ENCODE results near the gene TMEM145.

The TMEM145 gene

DNA sequence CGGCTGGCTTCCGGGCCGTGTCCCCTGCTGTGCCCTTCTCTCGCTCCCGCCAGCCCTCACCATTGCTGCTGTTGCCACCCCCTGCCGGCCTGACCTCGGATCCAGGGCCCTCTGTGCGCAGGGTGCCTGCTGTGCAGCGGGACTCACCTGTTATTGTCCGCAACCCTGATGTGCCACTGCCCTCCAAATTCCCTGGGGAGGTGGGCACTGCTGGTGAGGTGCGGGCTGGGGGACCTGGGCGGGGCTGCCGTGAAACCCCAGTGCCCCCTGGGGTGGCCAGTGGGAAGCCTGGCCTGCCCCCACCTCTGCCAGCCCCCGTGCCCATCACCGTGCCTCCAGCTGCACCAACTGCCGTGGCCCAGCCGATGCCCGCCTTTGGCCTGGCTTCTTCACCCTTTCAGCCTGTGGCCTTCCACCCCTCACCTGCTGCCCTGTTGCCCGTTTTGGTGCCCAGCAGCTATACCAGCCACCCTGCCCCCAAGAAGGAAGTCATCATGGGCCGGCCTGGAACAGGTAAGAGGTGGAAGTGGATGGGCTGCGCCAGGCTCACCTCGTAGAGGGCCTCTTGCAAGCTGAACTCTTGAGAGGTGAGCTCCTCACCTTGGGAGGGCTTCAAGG lies 38.9 kb upstream of the TMEM145 start:
- H3K4me3 ChIP-seq (ENCODE audit: low read depth, low read length) = no peak overlapping the region
- no peak for TF ChIP-seq CTCF (IDR thresholded peaks at IDR 0.05; ENCODE audit: low read depth, low read length)

GRCh38 chr19:42275103-42275502 lies 38.0 kb upstream of the TMEM145 start:
- H3K4me3 ChIP-seq (ENCODE audit: low read depth, low read length) = no peak overlapping the region
- no peak for TF ChIP-seq CTCF (IDR thresholded peaks at IDR 0.05; ENCODE audit: low read depth, low read length)

- TF ChIP-seq CTCF (IDR thresholded peaks at IDR 0.05; ENCODE audit: low read depth, low read length) = no peak
- no peak overlapping the region for H3K4me3 ChIP-seq (ENCODE audit: low read depth, low read length)
Observed at GRCh38 chr19:42275517-42275916, 37.6 kb upstream of the TMEM145 start.

- TF ChIP-seq CTCF (IDR thresholded peaks at IDR 0.05; ENCODE audit: low read depth, low read length) = no peak
- no peak overlapping the region for H3K4me3 ChIP-seq (ENCODE audit: low read depth, low read length)
Observed at GRCh38 chr19:42276284-42276683, 36.8 kb upstream of the TMEM145 start.

- no peak for TF ChIP-seq CTCF (IDR thresholded peaks at IDR 0.05; ENCODE audit: low read depth, low read length)
- no peak overlapping the region for H3K4me3 ChIP-seq (ENCODE audit: low read depth, low read length)
Observed at GRCh38 chr19:42276821-42277220, 36.3 kb upstream of the TMEM145 start.

- no peak overlapping the region for H3K4me3 ChIP-seq (ENCODE audit: low read depth, low read length)
- TF ChIP-seq CTCF (IDR thresholded peaks at IDR 0.05; ENCODE audit: low read depth, low read length) = no peak
Observed at GRCh38 chr19:42277821-42278451, 35.2 kb upstream of the TMEM145 start.

DNA sequence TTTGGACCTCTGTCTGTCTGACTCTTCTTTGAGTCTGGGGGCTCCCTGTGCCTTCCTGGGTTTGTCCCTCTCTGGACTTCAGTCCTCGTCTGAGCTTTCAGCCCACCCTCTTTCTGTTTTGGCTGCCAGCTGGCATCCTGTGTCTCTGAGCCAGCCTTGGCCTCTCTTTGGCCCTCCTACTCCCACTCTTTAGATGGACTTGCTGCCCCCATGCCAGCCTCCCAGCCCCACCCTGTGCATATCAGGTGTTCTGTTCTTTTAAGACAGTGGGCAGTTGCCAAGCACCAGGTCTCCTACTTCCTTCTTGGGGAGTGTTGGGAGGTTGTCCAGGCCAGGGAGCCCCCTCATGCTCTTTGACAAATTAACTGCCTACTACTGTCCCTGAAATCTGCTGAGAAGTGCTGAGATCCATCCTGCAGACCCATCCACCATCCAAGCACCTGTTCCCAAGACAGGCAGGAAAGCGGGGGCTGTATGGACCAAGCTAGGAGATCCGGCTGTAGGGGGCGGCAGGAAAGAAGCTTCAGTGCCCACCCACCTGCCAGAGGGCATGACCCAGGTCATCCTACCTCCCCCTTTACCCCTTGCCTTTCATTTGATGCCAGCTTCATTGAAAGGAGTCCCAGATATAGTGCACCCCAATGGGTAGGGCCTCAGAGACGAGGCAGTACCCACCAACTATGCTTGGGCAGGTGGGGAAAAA lies 34.5 kb upstream of the TMEM145 start:
- no peak for TF ChIP-seq CTCF (IDR thresholded peaks at IDR 0.05; ENCODE audit: low read depth, low read length)
- no peak overlapping the region for H3K4me3 ChIP-seq (ENCODE audit: low read depth, low read length)
